Stimulated activated CD4-positive, alpha-beta T cell treated with anti-CD3 and anti-CD28 coated beads, Interleukin-1b, Interleukin-23, amount 100 ng/mL, for 4 hours (primary cell): ENCODE results near the gene GOLPH3.
"Not testable (repeated sequence)": the region's sequence is repeated elsewhere in the genome, so short reads cannot be mapped to it uniquely, and the experiment has no call there.

Experiments used
- DNase-seq, 2 donors: peaks; one replicate each; pipeline ENCODE4 v3.0.0-alpha.2; 2020; ENCODE audit warnings: low read depth in 2 of 2

The GOLPH3 gene

DNA sequence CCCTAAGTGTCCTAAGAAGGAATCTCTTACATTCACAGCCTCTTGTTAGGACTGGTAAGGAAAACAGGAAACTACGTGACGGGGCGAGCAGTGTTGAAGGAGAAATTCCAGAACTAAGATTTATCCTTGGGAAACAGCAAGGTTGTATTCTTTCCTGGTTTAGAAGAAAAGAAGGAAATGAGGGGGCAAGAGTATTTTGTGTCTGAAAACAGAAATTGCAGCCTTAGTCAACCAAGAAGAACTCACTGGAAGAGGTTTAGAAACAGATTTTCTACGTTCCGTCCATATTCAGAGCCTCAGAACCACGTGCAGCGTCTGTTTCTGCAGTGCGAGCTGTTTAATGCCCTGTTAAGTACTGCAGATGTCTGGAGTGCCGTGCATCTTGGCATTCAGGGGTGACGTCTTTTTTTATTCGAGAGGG, 75.2 kb downstream of the GOLPH3 start:
- DNase-seq = no peak

DNA sequence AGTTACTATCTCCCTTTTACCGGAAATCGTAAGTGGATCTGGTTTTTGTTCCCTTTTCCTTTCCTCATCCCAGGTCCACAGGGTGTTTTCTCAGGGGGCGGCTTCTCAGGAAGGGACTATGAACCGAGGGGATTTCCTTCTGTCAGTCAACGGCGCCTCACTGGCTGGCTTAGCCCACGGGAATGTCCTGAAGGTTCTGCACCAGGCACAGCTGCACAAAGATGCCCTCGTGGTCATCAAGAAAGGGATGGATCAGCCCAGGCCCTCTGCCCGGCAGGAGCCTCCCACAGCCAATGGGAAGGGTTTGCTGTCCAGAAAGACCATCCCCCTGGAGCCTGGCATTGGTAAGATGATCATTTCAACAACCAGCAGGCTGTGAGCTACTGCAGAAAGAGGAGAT, 75.8 kb downstream of the GOLPH3 start:
- no peak for DNase-seq

DNA sequence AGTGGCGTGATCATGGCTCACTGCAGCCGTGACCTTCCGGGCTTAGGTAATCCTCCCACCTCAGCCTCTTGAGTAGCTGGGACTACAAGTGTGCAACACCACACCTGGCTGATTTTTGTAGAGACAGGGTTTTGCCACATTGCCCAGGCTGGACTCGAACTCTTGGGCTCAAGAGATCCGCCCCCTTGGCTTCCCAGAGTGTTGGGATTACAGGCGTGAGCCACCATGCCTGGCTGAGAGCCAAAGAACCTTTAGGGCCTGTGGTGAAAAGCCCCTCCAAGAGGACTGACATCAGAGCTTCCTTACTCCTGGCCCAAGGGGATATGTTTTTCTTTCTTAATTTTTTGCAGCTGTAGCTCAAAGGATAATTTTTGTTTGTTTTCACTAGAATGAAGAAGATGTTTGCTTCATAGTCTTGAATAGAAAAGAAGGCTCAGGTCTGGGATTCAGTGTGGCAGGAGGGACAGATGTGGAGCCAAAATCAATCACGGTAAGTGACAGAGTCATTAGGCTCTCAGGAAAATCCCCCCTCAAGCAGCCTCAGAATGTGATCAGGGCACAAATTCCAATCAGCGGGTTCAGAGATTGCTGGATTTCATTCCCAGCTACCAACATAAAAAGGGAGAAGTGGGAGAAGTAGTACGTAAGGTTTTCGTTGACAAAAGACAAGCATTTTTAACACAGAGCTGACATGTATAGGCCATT, 77.1 kb downstream of the GOLPH3 start:
- DNase-seq = no peak

- DNase-seq = no peak
These were observed 78.9 kb downstream of the GOLPH3 start for GRCh38 chr5:32095261-32095671.

DNA sequence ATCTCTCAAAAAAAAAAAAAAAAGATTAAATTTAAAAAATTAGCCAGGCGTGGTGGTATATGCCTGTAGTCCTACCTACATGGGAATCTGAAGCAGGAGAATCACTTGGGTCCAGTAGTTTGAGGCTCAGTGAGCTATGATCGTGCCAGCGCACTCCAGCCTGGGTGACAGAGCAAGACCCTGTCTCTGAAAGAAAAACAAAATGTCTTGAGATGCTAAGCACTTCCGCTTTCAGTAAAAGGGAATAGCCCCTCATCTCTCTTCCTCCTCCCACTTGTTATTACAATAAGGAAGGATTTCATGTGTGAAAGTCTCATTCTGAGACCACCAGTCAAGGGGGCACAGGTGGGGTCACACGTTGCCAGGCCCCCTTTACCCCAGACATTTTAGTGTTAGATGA, 79.4 kb downstream of the GOLPH3 start:
- DNase-seq = no peak

DNA sequence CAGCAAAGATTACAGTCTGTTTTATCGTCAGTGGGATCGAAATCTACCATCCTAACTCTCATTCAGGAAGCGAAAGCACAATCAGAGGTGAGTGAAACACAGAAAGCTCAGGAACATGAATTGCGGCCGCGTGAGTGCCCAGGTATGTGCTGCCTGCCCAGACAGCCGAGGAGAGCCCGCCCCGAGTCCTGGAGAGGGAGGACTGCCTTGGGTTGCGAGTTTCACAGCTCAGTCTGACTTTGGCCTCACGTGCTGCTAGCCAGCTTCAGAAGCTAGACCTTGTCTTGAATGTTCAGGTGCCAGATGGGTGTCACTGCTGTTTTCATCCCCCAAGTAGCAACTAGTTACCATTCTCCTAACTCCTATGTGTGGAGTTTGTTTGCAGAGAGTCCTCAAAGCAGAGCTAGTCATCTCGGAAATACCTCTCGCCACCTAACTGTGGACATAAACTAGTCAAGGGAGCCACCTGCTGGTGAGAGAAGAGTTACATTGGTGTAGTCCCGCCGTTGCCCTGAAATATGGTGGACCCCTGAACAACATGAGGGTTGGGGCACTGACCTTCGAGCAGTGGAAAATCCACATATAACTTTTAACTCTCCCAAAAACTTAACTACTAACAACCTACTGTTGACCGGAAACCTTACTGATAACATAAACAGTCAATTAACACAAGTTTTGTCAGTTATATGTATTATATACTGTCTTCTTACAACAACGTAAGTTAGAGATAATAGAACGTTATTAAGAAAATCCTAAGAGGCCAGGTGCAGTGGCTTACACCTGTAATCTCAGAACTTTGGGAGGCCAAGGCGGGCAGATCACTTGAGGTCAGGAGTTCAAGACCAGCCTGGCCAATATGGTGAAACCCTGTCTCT, 80.9 kb downstream of the GOLPH3 start:
- DNase-seq = peak; percentile 31 to 58

DNA sequence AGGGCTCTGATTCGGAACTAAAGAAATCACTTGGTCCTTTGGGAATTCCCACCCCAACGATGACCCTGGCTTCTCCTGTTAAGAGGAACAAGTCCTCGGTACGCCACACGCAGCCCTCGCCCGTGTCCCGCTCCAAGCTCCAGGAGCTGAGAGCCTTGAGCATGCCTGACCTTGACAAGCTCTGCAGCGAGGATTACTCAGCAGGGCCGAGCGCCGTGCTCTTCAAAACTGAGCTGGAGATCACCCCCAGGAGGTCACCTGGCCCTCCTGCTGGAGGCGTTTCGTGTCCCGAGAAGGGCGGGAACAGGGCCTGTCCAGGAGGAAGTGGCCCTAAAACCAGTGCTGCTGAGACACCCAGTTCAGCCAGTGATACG, 83.4 kb downstream of the GOLPH3 start:
- no peak for DNase-seq

GRCh38 chr5:32090026-32090754, 83.9 kb downstream of the GOLPH3 start:
- no peak for DNase-seq

- no peak for DNase-seq
These were observed 84.7 kb downstream of the GOLPH3 start for GRCh38 chr5:32089146-32090000.

GRCh38 chr5:32088214-32088613, 85.9 kb downstream of the GOLPH3 start:
- DNase-seq = no peak

DNA sequence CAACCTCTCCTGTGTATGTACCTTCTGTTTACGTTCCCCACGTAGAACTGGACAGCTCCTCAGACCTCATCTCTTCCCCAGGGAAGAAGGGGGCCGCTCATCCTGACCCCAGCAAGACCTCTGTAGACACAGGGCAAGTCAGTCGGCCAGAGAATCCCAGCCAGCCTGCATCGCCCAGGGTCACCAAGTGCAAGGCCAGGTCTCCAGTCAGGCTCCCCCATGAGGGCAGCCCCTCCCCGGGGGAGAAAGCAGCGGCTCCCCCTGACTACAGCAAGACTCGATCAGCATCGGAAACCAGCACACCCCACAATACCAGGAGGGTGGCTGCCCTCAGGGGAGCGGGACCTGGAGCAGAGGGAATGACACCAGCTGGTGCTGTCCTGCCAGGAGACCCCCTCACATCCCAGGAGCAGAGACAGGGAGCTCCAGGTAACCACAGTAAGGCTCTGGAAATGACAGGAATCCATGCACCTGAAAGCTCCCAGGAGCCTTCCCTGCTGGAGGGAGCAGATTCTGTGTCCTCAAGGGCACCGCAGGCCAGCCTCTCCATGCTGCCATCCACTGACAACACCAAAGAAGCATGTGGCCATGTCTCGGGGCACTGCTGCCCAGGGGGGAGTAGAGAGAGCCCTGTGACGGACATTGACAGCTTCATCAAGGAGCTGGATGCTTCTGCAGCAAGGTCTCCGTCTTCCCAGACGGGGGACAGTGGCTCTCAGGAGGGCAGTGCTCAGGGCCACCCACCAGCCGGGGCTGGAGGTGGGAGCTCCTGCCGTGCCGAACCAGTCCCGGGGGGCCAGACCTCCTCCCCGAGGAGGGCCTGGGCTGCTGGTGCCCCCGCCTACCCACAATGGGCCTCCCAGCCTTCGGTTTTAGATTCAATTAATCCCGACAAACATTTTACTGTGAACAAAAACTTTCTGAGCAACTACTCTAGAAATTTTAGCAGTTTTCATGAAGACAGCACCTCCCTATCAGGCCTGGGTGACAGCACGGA, 86.7 kb downstream of the GOLPH3 start:
- DNase-seq = no peak

DNA sequence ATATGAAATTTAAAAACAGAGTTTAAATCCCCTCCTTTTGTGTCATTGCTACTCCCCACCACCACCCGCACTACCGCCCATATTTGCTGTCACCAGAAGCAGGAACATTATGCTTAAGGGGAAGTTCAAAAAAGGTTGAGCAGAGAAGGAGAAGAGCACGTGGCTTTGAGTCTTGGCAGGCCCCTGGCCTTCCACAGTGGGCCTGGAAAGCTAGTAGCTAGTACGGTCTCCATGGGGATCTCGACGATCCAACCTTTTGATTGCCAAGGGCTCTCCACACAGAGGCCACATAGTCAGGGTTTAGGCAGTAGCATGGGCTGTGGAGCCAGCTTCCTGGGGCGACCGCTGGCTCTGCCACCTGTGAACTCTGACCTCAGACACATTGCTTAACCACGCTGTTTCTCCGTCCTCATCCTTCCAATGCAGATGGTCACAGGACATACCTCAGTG, 90.1 kb downstream of the GOLPH3 start:
- no peak for DNase-seq

GRCh38 chr5:32082701-32083100, 91.4 kb downstream of the GOLPH3 start:
- DNase-seq = no peak

GRCh38 chr5:32080565-32080964, 93.6 kb downstream of the GOLPH3 start:
- not testable (repeated sequence) for DNase-seq

DNA sequence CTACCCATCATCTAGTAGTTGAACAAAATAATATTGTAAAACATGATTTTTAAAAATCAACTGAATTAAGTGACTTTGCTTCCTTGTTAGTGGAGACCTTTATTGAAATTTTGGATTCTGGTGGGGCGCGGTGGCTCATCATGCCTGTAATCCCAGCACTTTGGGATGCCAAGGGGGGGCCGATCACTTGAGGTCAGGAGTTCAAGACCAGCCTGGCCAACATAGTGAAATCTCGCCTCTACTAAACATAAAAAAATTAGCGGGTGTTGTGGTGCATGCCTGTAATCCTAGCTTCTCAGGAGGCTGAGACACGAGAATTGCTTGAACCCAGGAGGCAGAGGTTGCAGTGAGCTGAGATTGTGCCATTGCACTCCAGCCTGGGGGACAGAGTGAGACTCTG, 95.3 kb downstream of the GOLPH3 start:
- DNase-seq = not testable (repeated sequence)

- DNase-seq = peak in 1 of 2 donors; percentile 22
These were observed 97.1 kb downstream of the GOLPH3 start for GRCh38 chr5:32076699-32077695.
